ENCODE data around the gene CKMT1A. TPM values are rescaled to one million over a fixed set of nuclear protein-coding genes. Genes with fewer than 3 reads are reported as not detected.
"Not testable (repeated sequence)": the region's sequence is repeated elsewhere in the genome, so short reads cannot be mapped to it uniquely, and the experiment has no call there.

Gene CKMT1A
- total RNA-seq, 1 experiment from 2014 or later: 1.5 TPM

DNA sequence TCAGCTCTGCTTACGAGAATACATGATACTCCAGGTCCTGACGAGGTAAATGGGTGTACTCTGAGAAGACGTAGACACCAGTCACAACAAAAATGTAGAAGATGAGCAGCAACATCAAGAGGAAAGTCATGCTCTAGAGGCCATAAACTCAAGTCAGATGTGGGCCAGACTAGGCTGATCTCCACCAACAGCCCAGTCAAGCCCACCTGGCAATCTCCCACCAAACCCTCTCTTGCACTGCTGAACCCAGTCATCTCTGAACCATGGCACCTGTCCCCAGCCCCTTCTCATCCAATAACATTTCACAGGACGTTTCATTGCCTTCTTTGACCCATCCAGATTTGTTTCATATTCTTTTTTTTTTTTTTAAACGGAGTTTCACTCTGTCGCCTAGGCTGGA, 41.8 kb downstream of the CKMT1A start:
- ChIA-PET POLR2A (interaction anchor here (0.6 kb wide), 1 partner anchor 14 kb away, joined by 6 read pairs; no protein-coding TSS in a partner anchor), CTCF (no interaction called here)
- no peaks in the 10 kb centered on the region for H3K4me1 Mint-ChIP-seq (ENCODE audit: low read depth, unreplicated experiment)
- no peak overlapping the region for H3K4me3 Mint-ChIP-seq (ENCODE audit: unreplicated experiment)
- intact Hi-C loops (cut with micrococcal nuclease; ENCODE audit: unreplicated experiment): no loop called here
- H3K4me3 ChIP-seq (ENCODE audit: low read depth, low read length): no peak overlapping the region
- no peaks in the 10 kb centered on the region for H3K9me3 ChIP-seq
- H3K4me1 ChIP-seq: no peaks in the 10 kb centered on the region
- no peaks in the 10 kb centered on the region for H3K27me3 ChIP-seq (replicated peaks; ENCODE audit: control insufficient read depth, insufficient read depth, low read length)
- no peak overlapping the region for H3K27ac Mint-ChIP-seq (ENCODE audit: unreplicated experiment)
- TF ChIP-seq, protein P1, sequence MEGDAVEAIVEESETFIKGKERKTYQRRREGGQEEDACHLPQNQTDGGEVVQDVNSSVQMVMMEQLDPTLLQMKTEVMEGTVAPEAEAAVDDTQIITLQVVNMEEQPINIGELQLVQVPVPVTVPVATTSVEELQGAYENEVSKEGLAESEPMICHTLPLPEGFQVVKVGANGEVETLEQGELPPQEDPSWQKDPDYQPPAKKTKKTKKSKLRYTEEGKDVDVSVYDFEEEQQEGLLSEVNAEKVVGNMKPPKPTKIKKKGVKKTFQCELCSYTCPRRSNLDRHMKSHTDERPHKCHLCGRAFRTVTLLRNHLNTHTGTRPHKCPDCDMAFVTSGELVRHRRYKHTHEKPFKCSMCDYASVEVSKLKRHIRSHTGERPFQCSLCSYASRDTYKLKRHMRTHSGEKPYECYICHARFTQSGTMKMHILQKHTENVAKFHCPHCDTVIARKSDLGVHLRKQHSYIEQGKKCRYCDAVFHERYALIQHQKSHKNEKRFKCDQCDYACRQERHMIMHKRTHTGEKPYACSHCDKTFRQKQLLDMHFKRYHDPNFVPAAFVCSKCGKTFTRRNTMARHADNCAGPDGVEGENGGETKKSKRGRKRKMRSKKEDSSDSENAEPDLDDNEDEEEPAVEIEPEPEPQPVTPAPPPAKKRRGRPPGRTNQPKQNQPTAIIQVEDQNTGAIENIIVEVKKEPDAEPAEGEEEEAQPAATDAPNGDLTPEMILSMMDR (IDR thresholded peaks at IDR 0.05; ENCODE audit: insufficient read depth in 1 of 2, low read depth in 1 of 2, low read length in 1 of 2, severe bottlenecking in 1 of 2, unreplicated experiment in 1 of 2): no peak
- H3K36me3 ChIP-seq (ENCODE audit: control insufficient read depth, insufficient read depth, low read length): no peaks in the 10 kb centered on the region
- peaks cover 5% of the 10 kb centered on the region for H3K27me3 Mint-ChIP-seq (ENCODE audit: insufficient read depth, unreplicated experiment)
- H3K36me3 Mint-ChIP-seq (ENCODE audit: insufficient read depth, unreplicated experiment): no peaks in the 10 kb centered on the region
- BruUV-seq (replicated peaks): no TSS peak
- DNase-seq: no peak
- peaks cover 9% of the 10 kb centered on the region for H3K9me3 Mint-ChIP-seq (ENCODE audit: unreplicated experiment)

DNA sequence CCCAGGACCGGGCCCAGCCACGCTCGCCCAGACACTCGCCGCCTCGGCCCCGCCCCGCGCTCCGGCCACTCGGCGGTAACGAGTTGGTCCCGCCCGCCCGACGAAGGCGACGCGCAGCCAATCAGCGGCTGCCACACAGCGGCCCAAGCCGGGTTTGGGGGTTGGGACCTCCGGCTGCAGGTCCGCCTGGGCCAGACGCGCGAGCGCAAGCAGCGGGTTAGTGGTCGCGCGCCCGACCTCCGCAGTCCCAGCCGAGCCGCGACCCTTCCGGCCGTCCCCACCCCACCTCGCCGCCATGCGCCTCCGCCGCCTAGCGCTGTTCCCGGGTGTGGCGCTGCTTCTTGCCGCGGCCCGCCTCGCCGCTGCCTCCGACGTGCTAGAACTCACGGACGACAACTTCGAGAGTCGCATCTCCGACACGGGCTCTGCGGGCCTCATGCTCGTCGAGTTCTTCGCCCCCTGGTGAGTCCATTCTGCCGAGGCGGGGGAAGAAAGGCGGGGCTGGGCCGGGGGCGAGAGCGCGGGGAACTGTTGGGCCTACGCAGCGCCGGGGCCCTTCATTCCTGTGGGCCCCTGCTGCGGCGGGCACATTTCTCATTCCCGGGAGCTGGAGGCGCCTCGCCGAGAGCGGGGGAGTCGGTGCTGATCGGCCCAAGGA, 52.7 kb downstream of the CKMT1A start, which contains the start of gene PDIA3:
TSS of gene PDIA3 (plus strand) at position 194 of the 658 bp plus-strand sequence. CDS start at position 296, 102 bp downstream.
- H3K9me3 Mint-ChIP-seq (ENCODE audit: unreplicated experiment); intact Hi-C loops (cut with micrococcal nuclease; ENCODE audit: unreplicated experiment); H3K27me3 ChIP-seq (replicated peaks; ENCODE audit: control insufficient read depth, insufficient read depth, low read length); H3K27me3 Mint-ChIP-seq (ENCODE audit: insufficient read depth, unreplicated experiment); BruUV-seq (replicated peaks); H3K4me1 ChIP-seq; H3K36me3 ChIP-seq (ENCODE audit: control insufficient read depth, insufficient read depth, low read length); H3K4me1 Mint-ChIP-seq (ENCODE audit: low read depth, unreplicated experiment); H3K9me3 ChIP-seq: not testable (repeated sequence)
- H3K27ac Mint-ChIP-seq (ENCODE audit: unreplicated experiment): peak within 1 kb of the TSS; percentile 94
- H3K4me3 ChIP-seq (ENCODE audit: low read depth, low read length): peak within 1 kb of the TSS; percentile 94
- peaks cover 25% of the 10 kb centered on the region for H3K36me3 Mint-ChIP-seq (ENCODE audit: insufficient read depth, unreplicated experiment)
- peak; percentile 93 to 96 for DNase-seq
- H3K4me3 Mint-ChIP-seq (ENCODE audit: unreplicated experiment): peak within 1 kb of the TSS; percentile 91
- POLR2A ChIA-PET: interaction anchor here (0.6 to 1.0 kb wide), 6 partner anchors 52 to 521 kb away, joined by 3 to 9 read pairs (median 3); partner anchors contain the start of gene MFAP1
- CTCF ChIA-PET: interaction anchor here (1.0 kb wide), 1 partner anchor 236 kb away, joined by 3 read pairs; no protein-coding TSS in a partner anchor

DNA sequence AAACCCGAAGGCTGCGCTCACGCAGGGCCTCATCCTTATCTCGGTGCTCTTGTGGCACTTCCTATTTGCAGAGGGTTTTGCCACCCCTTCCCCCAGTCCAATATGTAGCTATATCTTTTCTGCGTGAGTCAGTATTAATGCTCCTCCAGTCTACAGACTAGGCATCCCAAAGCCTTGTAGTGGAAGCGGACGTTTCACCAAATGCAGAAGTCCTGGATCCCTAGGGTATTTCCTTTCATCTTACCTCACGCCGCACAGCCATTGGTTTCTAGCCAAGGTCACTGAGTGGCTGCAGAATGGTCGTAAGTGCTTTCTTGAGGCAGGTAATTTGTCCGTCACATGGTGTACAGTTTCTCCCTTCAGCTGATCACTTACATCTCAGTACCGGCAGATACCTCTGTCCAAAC, 53.2 kb downstream of the CKMT1A start:
- H3K9me3 Mint-ChIP-seq (ENCODE audit: unreplicated experiment); H3K27me3 Mint-ChIP-seq (ENCODE audit: insufficient read depth, unreplicated experiment); BruUV-seq (replicated peaks); H3K4me1 ChIP-seq; H3K4me1 Mint-ChIP-seq (ENCODE audit: low read depth, unreplicated experiment); CTCF ChIA-PET; H3K36me3 ChIP-seq (ENCODE audit: control insufficient read depth, insufficient read depth, low read length); H3K9me3 ChIP-seq; H3K27me3 ChIP-seq (replicated peaks; ENCODE audit: control insufficient read depth, insufficient read depth, low read length); POLR2A ChIA-PET; intact Hi-C loops (cut with micrococcal nuclease; ENCODE audit: unreplicated experiment): not testable (repeated sequence)
- peak overlapping the region; percentile 94 for H3K27ac Mint-ChIP-seq (ENCODE audit: unreplicated experiment)
- H3K4me3 ChIP-seq (ENCODE audit: low read depth, low read length): peak overlapping the region; percentile 94
- DNase-seq: peak; percentile 35 to 41
- H3K4me3 Mint-ChIP-seq (ENCODE audit: unreplicated experiment): peak overlapping the region; percentile 91
- H3K36me3 Mint-ChIP-seq (ENCODE audit: insufficient read depth, unreplicated experiment): peaks cover 25% of the 10 kb centered on the region

DNA sequence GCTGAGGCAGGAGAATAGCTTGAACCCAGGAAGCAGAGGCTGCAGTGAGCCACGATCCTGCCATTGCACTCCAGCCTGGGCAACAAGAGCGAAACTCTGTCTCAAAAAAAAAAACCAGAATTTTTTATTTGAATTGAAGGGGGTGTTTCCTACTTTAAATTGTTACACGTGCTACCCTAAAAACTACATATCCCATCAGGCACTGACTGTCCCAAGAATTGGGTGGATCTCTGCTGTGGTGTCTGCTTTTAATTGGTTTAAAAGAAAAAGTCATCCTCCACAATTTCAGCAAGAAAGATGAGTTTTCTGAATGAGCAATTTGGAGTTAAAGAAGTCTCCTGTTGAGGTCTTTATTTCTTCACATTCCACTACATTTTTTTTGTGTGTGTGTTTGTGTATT, 54.7 kb downstream of the CKMT1A start:
- Histone ChIP-seq H3K27me3 (replicated peaks; ENCODE audit: control insufficient read depth, insufficient read depth, low read length) (no peaks in the 10 kb centered on the region; the same call in 1 of the 2 replicates), H3K4me1 (peaks cover 4% of the 10 kb centered on the region), H3K4me3 (ENCODE audit: low read depth, low read length) (no peak overlapping the region), H3K9me3 (no peaks in the 10 kb centered on the region), H3K36me3 (ENCODE audit: control insufficient read depth, insufficient read depth, low read length) (no peaks in the 10 kb centered on the region)
- BruUV-seq (replicated peaks): no TSS peak
- H3K9me3 Mint-ChIP-seq (ENCODE audit: unreplicated experiment): no peaks in the 10 kb centered on the region
- CTCF ChIA-PET: no interaction called here
- intact Hi-C loops (cut with micrococcal nuclease; ENCODE audit: unreplicated experiment): no loop called here
- no peak for DNase-seq
- H3K4me1 Mint-ChIP-seq (ENCODE audit: low read depth, unreplicated experiment): peaks cover 13% of the 10 kb centered on the region
- no peak overlapping the region for H3K27ac Mint-ChIP-seq (ENCODE audit: unreplicated experiment)
- POLR2A ChIA-PET: interaction anchor here (0.7 kb wide), 1 partner anchor 8 kb away, joined by 3 read pairs; no protein-coding TSS in a partner anchor
- H3K27me3 Mint-ChIP-seq (ENCODE audit: insufficient read depth, unreplicated experiment): no peaks in the 10 kb centered on the region
- TF ChIP-seq, protein P1 (IDR thresholded peaks at IDR 0.05; ENCODE audit: insufficient read depth in 1 of 2, low read depth in 1 of 2, low read length in 1 of 2, severe bottlenecking in 1 of 2, unreplicated experiment in 1 of 2): no peak
- H3K36me3 Mint-ChIP-seq (ENCODE audit: insufficient read depth, unreplicated experiment): peaks cover 25% of the 10 kb centered on the region
- peak overlapping the region; percentile 91 for H3K4me3 Mint-ChIP-seq (ENCODE audit: unreplicated experiment)
